Measurements from ENCODE around the gene TPX2.

The TPX2 gene

GRCh38 chr20:31790401-31790800 is 51.3 kb downstream of the TPX2 start:
- Histone ChIP-seq H3K27ac (no peak overlapping the region), H3K36me3 (replicated peaks) (peaks cover 21% of the 10 kb centered on the region), H3K4me3 (ENCODE audit: low read depth, low read length) (no peak overlapping the region), H3K27me3 (replicated peaks) (no peaks in the 10 kb centered on the region)
- DNase-seq, result no peak
- no peak for TF ChIP-seq CTCF (IDR thresholded peaks at IDR 0.05; ENCODE audit: low read depth, low read length, missing control alignments)
- in situ Hi-C loops (cut with HindIII; ENCODE audit: low pct_ligation_motif_present, low sequenced_read_pairs), result no loop called here

DNA sequence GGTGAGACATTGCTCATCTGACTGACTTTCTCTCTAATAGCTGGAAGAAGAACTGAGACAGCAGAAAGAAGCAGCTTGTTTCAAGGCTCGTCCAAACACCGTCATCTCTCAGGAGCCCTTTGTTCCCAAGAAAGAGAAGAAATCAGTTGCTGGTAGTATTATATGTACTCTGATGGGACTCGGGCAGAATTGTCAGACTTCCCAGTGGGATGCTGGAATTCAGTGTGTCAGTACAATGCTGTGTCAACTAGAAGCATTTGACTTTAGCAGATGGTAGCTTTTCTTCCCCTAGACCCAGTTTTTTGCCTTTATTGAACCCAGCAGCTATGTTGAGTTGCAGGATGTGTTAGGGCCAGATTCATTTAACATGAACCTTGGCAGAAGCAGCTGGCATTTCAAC is 58.3 kb downstream of the TPX2 start:
- peaks cover 35% of the 10 kb centered on the region for H3K36me3 ChIP-seq (replicated peaks)
- in situ Hi-C loops (cut with HindIII; ENCODE audit: low pct_ligation_motif_present, low sequenced_read_pairs), result no loop called here
- no peak for TF ChIP-seq CTCF (IDR thresholded peaks at IDR 0.05; ENCODE audit: low read depth, low read length, missing control alignments)

DNA sequence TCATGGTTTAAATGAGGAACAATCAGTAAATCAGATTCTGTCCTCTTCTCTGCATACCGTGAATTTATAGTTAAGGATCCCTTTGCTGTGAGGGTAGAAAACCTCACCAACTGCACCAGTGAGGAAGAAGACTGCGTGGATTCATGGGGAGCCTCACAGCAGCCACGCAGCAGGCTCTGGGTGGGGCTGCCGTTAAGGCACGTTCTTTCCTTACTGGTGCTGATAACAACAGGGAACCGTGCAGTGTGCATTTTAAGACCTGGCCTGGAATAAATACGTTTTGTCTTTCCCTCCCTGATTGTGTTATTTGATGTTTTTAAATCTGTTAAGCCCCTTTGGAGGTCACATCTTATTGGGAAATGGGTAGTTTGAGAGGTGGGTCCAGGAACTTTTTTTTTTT is 62.4 kb downstream of the TPX2 start:
- no peak overlapping the region for H3K27ac ChIP-seq
- peaks cover 15% of the 10 kb centered on the region for H3K36me3 ChIP-seq (replicated peaks)
- no peak overlapping the region for H3K4me3 ChIP-seq (ENCODE audit: low read depth, low read length)
- H3K27me3 ChIP-seq (replicated peaks), result no peaks in the 10 kb centered on the region
- in situ Hi-C loops (cut with HindIII; ENCODE audit: low pct_ligation_motif_present, low sequenced_read_pairs), result no loop called here
- TF ChIP-seq CTCF (IDR thresholded peaks at IDR 0.05; ENCODE audit: low read depth, low read length, missing control alignments), result no peak
- no peak for DNase-seq

More for the DNA sequence above, 58.3 kb downstream of the TPX2 start:
- H3K27me3 ChIP-seq (replicated peaks), result no peaks in the 10 kb centered on the region
- H3K27ac ChIP-seq, result no peak overlapping the region
- no peak overlapping the region for H3K4me3 ChIP-seq (ENCODE audit: low read depth, low read length)
- DNase-seq, result no peak

DNA sequence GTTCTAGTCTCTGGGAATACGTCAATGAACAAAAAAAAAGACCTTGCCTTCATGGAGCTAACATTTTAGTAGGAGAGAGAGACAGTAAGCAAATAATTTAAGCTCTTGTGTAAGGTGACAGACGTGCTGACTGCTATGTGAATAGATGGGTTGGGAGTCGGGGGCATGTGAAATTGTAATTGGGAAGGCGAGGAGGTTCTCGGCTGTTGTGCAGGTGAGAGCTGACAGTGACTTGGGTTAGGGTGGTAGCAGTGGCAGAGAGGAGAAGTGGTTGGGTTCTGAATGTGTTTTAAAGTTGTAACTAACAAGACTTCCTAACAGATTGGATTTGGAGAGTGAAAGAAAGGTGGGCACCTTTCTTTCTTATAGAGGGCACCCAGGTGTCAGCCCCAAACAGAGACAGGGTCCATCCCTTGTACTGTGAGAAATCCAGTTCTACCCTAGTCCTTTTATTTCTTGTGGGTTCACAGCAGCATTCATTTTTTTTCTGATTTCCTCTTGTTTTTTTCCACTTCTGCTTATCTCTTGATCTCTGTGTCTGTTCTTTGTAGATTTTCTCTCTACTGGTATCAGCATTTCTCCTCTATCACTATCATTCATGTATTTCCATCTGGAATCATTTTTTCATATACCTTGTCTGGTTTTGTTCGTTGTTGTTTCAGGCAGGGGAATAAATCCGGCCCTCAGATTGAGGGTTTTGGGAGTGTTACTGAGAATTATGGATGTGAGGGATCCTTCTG is 64.6 kb downstream of the TPX2 start:
- in situ Hi-C loops (cut with HindIII; ENCODE audit: low pct_ligation_motif_present, low sequenced_read_pairs), result no loop called here
- H3K27ac ChIP-seq, result no peak overlapping the region
- peaks cover 5% of the 10 kb centered on the region for H3K36me3 ChIP-seq (replicated peaks)
- no peak for DNase-seq
- no peak for TF ChIP-seq CTCF (IDR thresholded peaks at IDR 0.05; ENCODE audit: low read depth, low read length, missing control alignments)
- no peak overlapping the region for H3K4me3 ChIP-seq (ENCODE audit: low read depth, low read length)
- no peaks in the 10 kb centered on the region for H3K27me3 ChIP-seq (replicated peaks)

DNA sequence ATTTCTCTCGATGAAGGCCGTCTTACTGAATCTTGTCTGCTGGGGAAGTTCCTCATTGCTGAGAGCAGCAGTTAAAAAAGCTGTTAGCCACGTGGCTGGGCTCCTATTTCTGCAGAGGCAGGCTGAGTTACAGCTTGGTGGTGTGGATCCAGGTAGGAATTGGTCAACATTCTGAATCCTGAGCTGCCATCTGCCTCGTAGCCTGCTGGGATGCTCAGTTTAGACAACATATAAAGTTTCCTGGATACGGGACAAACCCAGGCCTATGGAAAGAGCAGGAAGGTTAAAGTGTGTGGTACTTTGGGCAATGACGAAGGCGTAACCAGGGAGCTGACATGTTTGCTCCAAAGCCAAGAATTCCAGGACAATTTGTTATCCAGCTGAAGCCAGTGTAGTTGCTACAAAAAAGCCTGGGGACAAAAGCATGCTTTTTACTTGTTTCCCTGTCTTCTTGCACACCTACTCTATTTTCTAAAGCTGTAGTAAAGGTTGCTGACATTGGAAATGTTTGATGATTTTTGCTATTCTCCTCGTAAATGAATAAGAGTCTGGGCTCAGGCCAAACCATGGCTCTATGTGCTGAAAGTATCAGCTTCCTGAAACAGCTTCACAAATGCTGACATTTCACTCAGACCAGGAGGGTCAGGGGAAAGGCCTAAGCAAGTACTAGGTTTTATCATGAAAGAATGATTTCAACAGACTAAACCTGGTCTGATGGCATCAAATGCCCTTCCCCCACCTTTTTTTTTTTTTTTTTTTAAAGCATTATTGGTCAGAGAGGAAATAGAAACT is 67.7 kb downstream of the TPX2 start:
- no peak for DNase-seq
- TF ChIP-seq CTCF (IDR thresholded peaks at IDR 0.05; ENCODE audit: low read depth, low read length, missing control alignments), result no peak
- H3K4me3 ChIP-seq (ENCODE audit: low read depth, low read length), result no peak overlapping the region
- H3K27ac ChIP-seq, result no peak overlapping the region
- peaks cover 3% of the 10 kb centered on the region for H3K36me3 ChIP-seq (replicated peaks)
- no peaks in the 10 kb centered on the region for H3K27me3 ChIP-seq (replicated peaks)
- in situ Hi-C loops (cut with HindIII; ENCODE audit: low pct_ligation_motif_present, low sequenced_read_pairs), result no loop called here

Data from brain microvascular endothelial cell (primary cell).